ENCODE data around the gene TECPR2.
"Not testable (repeated sequence)": the region's sequence is repeated elsewhere in the genome, so short reads cannot be mapped to it uniquely, and the experiment has no call there.

The TECPR2 gene

DNA sequence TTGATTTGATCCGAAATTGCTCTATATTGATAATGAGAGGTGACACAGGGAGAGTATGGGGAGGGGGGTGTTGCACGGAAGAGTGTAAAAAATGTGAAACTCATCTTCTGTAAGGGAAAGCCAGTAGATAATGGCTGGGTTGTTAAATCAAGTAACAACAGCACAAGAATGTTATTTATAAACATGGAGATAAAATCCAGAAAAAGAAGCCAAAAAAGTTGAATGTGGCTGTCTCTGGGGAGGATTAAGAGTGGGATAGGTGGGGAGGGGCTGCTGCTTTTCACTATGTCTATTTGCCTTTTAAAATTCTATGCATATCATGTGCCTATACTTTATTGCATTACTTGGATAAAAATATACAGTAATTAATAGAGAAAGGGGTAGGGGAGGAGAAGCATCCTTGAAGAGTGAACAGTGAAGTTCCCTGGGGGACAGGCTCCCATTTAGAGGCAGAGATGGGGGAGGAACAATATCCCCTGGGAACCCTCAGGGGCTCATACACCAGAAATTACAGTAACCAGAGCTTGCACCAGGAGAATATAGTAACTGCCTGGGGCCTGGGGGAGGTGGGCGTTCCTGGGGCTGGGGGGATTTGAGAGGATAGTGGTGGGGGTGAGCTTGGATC lies 186.0 kb downstream of the TECPR2 start:
- ChIA-PET CTCF (no interaction called here), POLR2A (interaction anchor here (1.1 kb wide), 1 partner anchor 43 kb away, joined by 3 read pairs; no protein-coding TSS in a partner anchor)
- no peak for DNase-seq (ENCODE audit: extremely low spot score)
- no peak for TF ChIP-seq LEF1 (IDR thresholded peaks at IDR 0.05; ENCODE audit: borderline replicate concordance)
- no peak for TF ChIP-seq ARNT (IDR thresholded peaks at IDR 0.05)
- TF ChIP-seq HDGF (IDR thresholded peaks at IDR 0.05; ENCODE audit: borderline replicate concordance), result no peak
- TF ChIP-seq ELF4 (IDR thresholded peaks at IDR 0.05), result no peak

GRCh38 chr14:102550927-102551401 lies 188.2 kb downstream of the TECPR2 start:
- POLR2A ChIA-PET; CTCF ChIA-PET; DNase-seq (ENCODE audit: extremely low spot score): not testable (repeated sequence)

Data from HEK293T (cell line).